GM12872 (cell line): ENCODE measurements around the gene ADAM23.

Experiments used
- CTCF ChIP-seq: IDR thresholded peaks from 3 replicates; pipeline ENCODE4 v1.5.1; 2011; ENCODE audit warnings: low read depth, mild to moderate bottlenecking, low read length, moderate library complexity; ENCODE audit not compliant: insufficient read depth

Gene ADAM23

GRCh38 chr2:206639636-206640035 lies 196.3 kb downstream of the ADAM23 start:
- TF ChIP-seq CTCF: no peak

- TF ChIP-seq CTCF: no peak
These were observed 197.9 kb downstream of the ADAM23 start for GRCh38 chr2:206641226-206641625.

GRCh38 chr2:206642075-206643025 lies 199.0 kb downstream of the ADAM23 start, which contains the start of gene FAM237A:
TSS of gene FAM237A (plus strand) at chr2:206642487. CDS start at chr2:206644237, 1,750 bp downstream.
- TF ChIP-seq CTCF: no peak

GRCh38 chr2:206647985-206648384 lies 204.7 kb downstream of the ADAM23 start:
- no peak for TF ChIP-seq CTCF

GRCh38 chr2:206657087-206657486 lies 213.8 kb downstream of the ADAM23 start:
- no peak for TF ChIP-seq CTCF

GRCh38 chr2:206665251-206665650 lies 221.9 kb downstream of the ADAM23 start:
- TF ChIP-seq CTCF: no peak
